Endodermal cell (in vitro differentiated cells): ENCODE results near the gene URM1. TPM values are rescaled to one million over a fixed set of nuclear protein-coding genes. Genes with fewer than 3 reads are reported as not detected.
A peak's percentile ranks its signal among the peaks of the same experiment; 100 is the strongest.

Experiments
- DNase-seq: peaks from one replicate; pipeline ENCODE4 v3.0.0-alpha.2; 2017
- H3K27ac ChIP-seq: 2 replicates; pipeline ENCODE4 v1.5.1; 2013; ENCODE audit warnings: mild to moderate bottlenecking, low read depth, low read length, moderate library complexity
- H3K27me3 ChIP-seq: 2 replicates; pipeline ENCODE4 v1.6.1; 2013; ENCODE audit warnings: mild to moderate bottlenecking, low read length, moderate library complexity; ENCODE audit not compliant: insufficient read depth, control insufficient read depth, poor library complexity, severe bottlenecking
- H3K36me3 ChIP-seq: 2 replicates; pipeline ENCODE4 v1.7.0; 2013; ENCODE audit warnings: mild to moderate bottlenecking, low read length, moderate library complexity; ENCODE audit not compliant: control insufficient read depth, insufficient read depth
- H3K4me1 ChIP-seq: one replicate; pipeline ENCODE4 v1.7.0; 2013; ENCODE audit warnings: low read length; ENCODE audit not compliant: control insufficient read depth, insufficient read depth
- H3K4me3 ChIP-seq: 2 replicates; pipeline ENCODE4 v1.5.1; 2013; ENCODE audit warnings: mild to moderate bottlenecking, low read length, moderate library complexity
- H3K9ac ChIP-seq: 2 replicates; pipeline ENCODE4 v1.6.1; 2013; ENCODE audit warnings: mild to moderate bottlenecking, low read length, moderate library complexity; ENCODE audit not compliant: poor library complexity, severe bottlenecking; ENCODE audit errors: extremely low read depth
- H3K9me3 ChIP-seq: 2 replicates; pipeline ENCODE4 v1.6.1; 2013; ENCODE audit warnings: mild to moderate bottlenecking, low read length, moderate library complexity; ENCODE audit not compliant: control insufficient read depth
- H3K27ac Mint-ChIP-seq: 2 replicates; pipeline ENCODE4 v1.8.0; 2020; ENCODE audit warnings: mixed read lengths
- H3K27me3 Mint-ChIP-seq: 2 replicates; pipeline ENCODE4 v1.8.0; 2021; ENCODE audit warnings: mild to moderate bottlenecking, mixed read lengths; ENCODE audit not compliant: insufficient read depth
- H3K36me3 Mint-ChIP-seq: 2 replicates; pipeline ENCODE4 v1.8.0; 2020; ENCODE audit warnings: low read depth, mixed read lengths
- H3K4me1 Mint-ChIP-seq: 2 replicates; pipeline ENCODE4 v1.8.0; 2020; ENCODE audit warnings: mixed read lengths
- H3K4me3 Mint-ChIP-seq: 2 replicates; pipeline ENCODE4 v1.8.0; 2020; ENCODE audit warnings: mild to moderate bottlenecking, moderate library complexity, mixed read lengths
- H3K9me3 Mint-ChIP-seq: 2 replicates; pipeline ENCODE4 v1.8.0; 2020; ENCODE audit warnings: mild to moderate bottlenecking, mixed read lengths
- WGBS, 2 experiments: methylation state at CpG; one replicate each; pipeline versions ENCODE4 v1.1.5 to v1.1.7; 2013; ENCODE audit warnings: missing lambda C conversion rate in 2 of 2, mixed read lengths in 1 of 2; ENCODE audit not compliant: insufficient coverage in 1 of 2, insufficient read length in 1 of 2; 5-methylcytosine and 5-hydroxymethylcytosine counted together
- long read RNA-seq, 4 experiments: library from polyadenylated mRNA in 2 of 4; library from RNA in 1 of 4; library from capped mRNA in 1 of 4; stranded (forward) in 3 of 4; unstranded in 1 of 4; transcript quantifications; one replicate each; pipeline ENCODE4 v2.0.0, GENCODE V29; 2020 to 2021; ENCODE audit warnings: inconsistent platforms in 1 of 4
- polyA plus RNA-seq, 2 experiments: library from polyadenylated mRNA; stranded (reverse); fragments of 50-300 nt; gene quantifications; one replicate each; pipeline ENCODE4 v1.2.3, GENCODE V29; 2013
- total RNA-seq, 2 donors: library from RNA; stranded (reverse); fragmentation: NEBNext Ultra II Directional in 1 of 2; extraction: Animal tissue kit (Norgen Biotek cat#: 25700) in 1 of 2; gene quantifications; 2 replicates in 1 of 2; 3 replicates in 1 of 2; pipeline ENCODE4 v1.2.1, GENCODE V29; 2021
- TF ChIP-seq, protein P1 (sequence below): fragments of 200-600 bp; sonication (generic); conservative IDR thresholded peaks from 2 replicates; pipeline ENCODE4 v1.5.0; 2021; ENCODE audit warnings: antibody characterized with exemption, mild to moderate bottlenecking

Gene URM1
- 10 to 100 TPM; 51.5 to 60.4 TPM for total RNA-seq
- polyA plus RNA-seq (2013, experiment 1 of 2): 46.9 TPM
- polyA plus RNA-seq (2013, experiment 2 of 2): 45.0 TPM
- long read RNA-seq, experiment 1, transcript URM1-203 (5 exons, 2,650 nt): major isoform, 12 of 42 reads
- long read RNA-seq, experiment 1, partial matches to known transcripts: 10 of 42 reads
- long read RNA-seq, experiment 1, other reads (novel, unspliced or antisense): 19 of 42 reads
- long read RNA-seq, experiment 2, transcript URM1-205 (5 exons, 723 nt): minor isoform, 5 of 59 reads
- long read RNA-seq, experiment 2, transcript URM1-203 (5 exons, 2,650 nt): major isoform, 40 of 59 reads
- long read RNA-seq, experiment 2, partial matches to known transcripts: 2 of 59 reads
- long read RNA-seq, experiment 2, other reads (novel, unspliced or antisense): 5 of 59 reads
- long read RNA-seq, experiment 3, transcript URM1-203 (5 exons, 2,650 nt): major isoform, 59 of 75 reads
- long read RNA-seq, experiment 3, transcript URM1-205 (5 exons, 723 nt): minor isoform, 8 of 75 reads
- long read RNA-seq, experiment 3, partial matches to known transcripts: 2 of 75 reads
- long read RNA-seq, experiment 3, other reads (novel, unspliced or antisense): 4 of 75 reads
- long read RNA-seq, experiment 4, transcript URM1-205 (5 exons, 723 nt): minor isoform, 23 of 267 reads
- long read RNA-seq, experiment 4, transcript URM1-203 (5 exons, 2,650 nt): major isoform, 222 of 267 reads
- long read RNA-seq, experiment 4, partial matches to known transcripts: 6 of 267 reads
- long read RNA-seq, experiment 4, other reads (novel, unspliced or antisense): 14 of 267 reads

DNA sequence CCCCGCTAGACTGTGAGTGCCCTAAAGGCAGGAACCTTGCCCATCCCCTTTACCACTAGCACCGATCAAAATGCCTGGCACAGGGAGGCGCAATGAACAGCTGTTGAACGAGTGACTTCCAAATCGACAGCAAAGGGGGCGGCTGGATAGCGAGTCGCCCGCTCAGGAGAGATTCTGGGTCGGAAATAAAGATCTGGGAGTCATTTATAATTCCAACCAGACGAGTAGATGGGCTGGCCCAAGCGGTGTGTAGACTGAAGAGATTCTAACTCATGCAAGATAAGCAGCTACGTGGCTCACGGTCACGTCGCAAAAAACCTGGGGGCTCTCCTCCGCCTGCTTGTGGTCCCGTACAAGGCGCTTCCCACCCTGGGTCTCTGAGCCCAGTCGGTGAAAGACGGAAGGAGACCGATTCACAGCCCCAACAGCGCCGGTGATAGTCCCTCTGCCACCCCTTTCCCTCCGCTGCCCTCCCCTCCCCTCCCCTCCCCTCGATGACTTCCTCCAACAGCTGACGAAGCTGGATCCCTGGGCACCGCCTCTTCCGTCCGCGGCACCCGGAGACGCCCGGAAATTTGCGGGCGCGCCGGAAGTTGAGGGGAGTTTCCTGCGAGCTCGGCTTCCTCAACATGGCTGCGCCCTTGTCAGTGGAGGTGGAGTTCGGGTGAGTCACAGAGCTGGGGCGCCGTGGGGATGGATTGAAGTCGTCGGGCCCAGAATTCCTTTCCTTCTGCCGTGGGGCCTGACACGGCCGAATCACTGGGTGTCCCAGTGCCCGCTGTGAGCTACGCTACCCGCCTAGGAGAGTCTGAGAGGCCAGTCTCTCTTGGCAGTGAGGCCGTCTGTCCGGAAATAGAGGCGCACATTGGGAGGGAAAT is at the start of gene URM1:
TSS of gene URM1 (plus strand) at position 623 of the 878 bp plus-strand sequence. CDS start at position 630, 7 bp downstream.
- H3K36me3 ChIP-seq: peaks cover 6% of the 10 kb centered on the region
- peak within 1 kb of the TSS; percentile 94 for H3K4me3 Mint-ChIP-seq
- peaks cover 7% of the 10 kb centered on the region for H3K36me3 Mint-ChIP-seq
- peak within 1 kb of the TSS; percentile 98 for H3K4me3 ChIP-seq
- no peaks in the 10 kb centered on the region for H3K27me3 ChIP-seq
- peak; percentile 98 for DNase-seq
- 0 to 1% methylated on average over 30 to 55 of the region's 55 CpGs for WGBS, 2 experiments
- peak within 1 kb of the TSS; percentile 42 for H3K27ac ChIP-seq
- H3K4me1 Mint-ChIP-seq: peaks cover 20% of the 10 kb centered on the region
- H3K27me3 Mint-ChIP-seq: peaks cover 19% of the 10 kb centered on the region
- H3K4me1 ChIP-seq: peaks cover 5% of the 10 kb centered on the region
- H3K27ac Mint-ChIP-seq: peak within 1 kb of the TSS; percentile 89
- no peaks in the 10 kb centered on the region for H3K9me3 ChIP-seq
- TF ChIP-seq, protein P1, sequence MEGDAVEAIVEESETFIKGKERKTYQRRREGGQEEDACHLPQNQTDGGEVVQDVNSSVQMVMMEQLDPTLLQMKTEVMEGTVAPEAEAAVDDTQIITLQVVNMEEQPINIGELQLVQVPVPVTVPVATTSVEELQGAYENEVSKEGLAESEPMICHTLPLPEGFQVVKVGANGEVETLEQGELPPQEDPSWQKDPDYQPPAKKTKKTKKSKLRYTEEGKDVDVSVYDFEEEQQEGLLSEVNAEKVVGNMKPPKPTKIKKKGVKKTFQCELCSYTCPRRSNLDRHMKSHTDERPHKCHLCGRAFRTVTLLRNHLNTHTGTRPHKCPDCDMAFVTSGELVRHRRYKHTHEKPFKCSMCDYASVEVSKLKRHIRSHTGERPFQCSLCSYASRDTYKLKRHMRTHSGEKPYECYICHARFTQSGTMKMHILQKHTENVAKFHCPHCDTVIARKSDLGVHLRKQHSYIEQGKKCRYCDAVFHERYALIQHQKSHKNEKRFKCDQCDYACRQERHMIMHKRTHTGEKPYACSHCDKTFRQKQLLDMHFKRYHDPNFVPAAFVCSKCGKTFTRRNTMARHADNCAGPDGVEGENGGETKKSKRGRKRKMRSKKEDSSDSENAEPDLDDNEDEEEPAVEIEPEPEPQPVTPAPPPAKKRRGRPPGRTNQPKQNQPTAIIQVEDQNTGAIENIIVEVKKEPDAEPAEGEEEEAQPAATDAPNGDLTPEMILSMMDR: peak; percentile 27
- no peaks in the 10 kb centered on the region for H3K9me3 Mint-ChIP-seq
- H3K9ac ChIP-seq: peak within 1 kb of the TSS; percentile 70

DNA sequence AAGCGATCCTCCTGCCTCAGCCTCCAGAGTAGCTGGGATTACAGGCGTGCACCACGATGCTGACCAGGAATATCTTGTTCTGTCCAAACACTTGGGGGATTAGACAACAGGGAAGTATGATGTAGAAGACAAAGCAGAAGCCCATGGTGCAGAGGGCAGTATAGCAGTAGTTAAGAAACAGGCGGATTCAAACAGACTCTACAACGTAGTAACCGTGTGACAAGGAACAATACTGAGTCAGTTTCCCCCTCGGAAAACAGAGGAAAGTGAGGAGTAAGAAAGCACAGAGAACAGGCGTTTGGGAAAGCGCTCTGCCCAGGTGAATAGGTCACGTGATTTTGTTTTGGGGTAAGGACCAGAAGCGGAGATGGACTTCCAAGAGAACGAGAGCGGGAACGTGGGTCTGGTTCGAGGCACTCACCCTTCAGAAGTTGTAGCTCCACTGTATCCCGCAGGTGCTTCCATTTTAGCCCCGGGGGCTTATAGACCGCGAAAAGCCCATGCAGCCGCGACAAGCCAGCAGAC is 49.2 kb upstream of the URM1 start:
- H3K9me3 ChIP-seq: no peaks in the 10 kb centered on the region
- Mint-ChIP-seq H3K27ac (peak overlapping the region; percentile 98), H3K4me3 (peak overlapping the region; percentile 93), H3K9me3 (no peaks in the 10 kb centered on the region), H3K4me1 (peaks cover 5% of the 10 kb centered on the region), H3K27me3 (no peaks in the 10 kb centered on the region), H3K36me3 (peaks cover 26% of the 10 kb centered on the region)
- WGBS, 2 experiments: 1 to 2% methylated on average over 17 to 21 of the region's 21 CpGs
- H3K4me3 ChIP-seq: peak overlapping the region; percentile 95
- H3K9ac ChIP-seq: peak overlapping the region; percentile 72
- no peak for DNase-seq
- H3K4me1 ChIP-seq: no peaks in the 10 kb centered on the region
- H3K36me3 ChIP-seq: peaks cover 21% of the 10 kb centered on the region
- no peaks in the 10 kb centered on the region for H3K27me3 ChIP-seq
- H3K27ac ChIP-seq: no peak overlapping the region
- TF ChIP-seq, protein P1: no peak
